Neural progenitor cell (in vitro differentiated cells): ENCODE measurements around the gene XPO4. TPM values are rescaled to one million over a fixed set of nuclear protein-coding genes. Genes with fewer than 3 reads are reported as not detected.
"Not testable (repeated sequence)": the region's sequence is repeated elsewhere in the genome, so short reads cannot be mapped to it uniquely, and the experiment has no call there.

Experiments used
- DNase-seq: peaks from one replicate; pipeline ENCODE4 v3.0.0-alpha.2; 2016; ENCODE audit warnings: low spot score
- H2AFZ ChIP-seq: fragments of 200-600 bp; sonication (generic); replicated peaks from 2 replicates; pipeline ENCODE4 v1.6.1; 2016; ENCODE audit warnings: antibody characterized with exemption
- H3F3A ChIP-seq: fragments of 200-600 bp; sonication (generic); 2 replicates; pipeline ENCODE4 v1.6.1; 2016; ENCODE audit warnings: antibody characterized with exemption, low read depth
- H3K27ac ChIP-seq: fragments of 200-600 bp; sonication (generic); 2 replicates; pipeline ENCODE4 v1.5.1; 2016; ENCODE audit warnings: mild to moderate bottlenecking
- H3K27me3 ChIP-seq: fragments of 200-600 bp; sonication (generic); 2 replicates; pipeline ENCODE4 v1.6.1; 2016; ENCODE audit warnings: mild to moderate bottlenecking, moderate library complexity
- H3K36me3 ChIP-seq: fragments of 200-600 bp; sonication (generic); 2 replicates; pipeline ENCODE4 v1.5.1; 2016
- H3K4me1 ChIP-seq: fragments of 200-600 bp; sonication (generic); 2 replicates; pipeline ENCODE4 v1.6.1; 2016; ENCODE audit warnings: mixed run types
- H3K4me2 ChIP-seq: fragments of 200-600 bp; sonication (generic); 2 replicates; pipeline ENCODE4 v1.6.1; 2016
- H3K4me3 ChIP-seq: fragments of 200-600 bp; sonication (generic); 2 replicates; pipeline ENCODE4 v1.5.1; 2016
- H3K79me2 ChIP-seq: fragments of 200-600 bp; sonication (generic); 2 replicates; pipeline ENCODE4 v1.6.1; 2016; ENCODE audit warnings: low read depth
- H3K9ac ChIP-seq: fragments of 200-600 bp; sonication (generic); 2 replicates; pipeline ENCODE4 v1.6.1; 2016
- H3K9me3 ChIP-seq: fragments of 200-600 bp; sonication (generic); 2 replicates; pipeline ENCODE4 v1.5.1; 2016; ENCODE audit warnings: low read depth
- H4K20me1 ChIP-seq: fragments of 200-600 bp; sonication (generic); 2 replicates; pipeline ENCODE4 v1.6.1; 2016; ENCODE audit warnings: low read depth
- H3K27ac Mint-ChIP-seq: 3 replicates; pipeline ENCODE4 v1.8.0; 2021; ENCODE audit warnings: mixed read lengths
- H3K27me3 Mint-ChIP-seq: 2 replicates; pipeline ENCODE4 v1.8.0; 2022; ENCODE audit warnings: low read depth, mild to moderate bottlenecking, inconsistent platforms, moderate library complexity, mixed read lengths; ENCODE audit not compliant: insufficient read depth
- H3K36me3 Mint-ChIP-seq: 3 replicates; pipeline ENCODE4 v1.8.0; 2021; ENCODE audit warnings: mixed read lengths
- H3K4me1 Mint-ChIP-seq: 3 replicates; pipeline ENCODE4 v1.8.0; 2021; ENCODE audit warnings: mixed read lengths
- H3K4me3 Mint-ChIP-seq: 3 replicates; pipeline ENCODE4 v1.8.0; 2021; ENCODE audit warnings: mild to moderate bottlenecking, moderate library complexity, mixed read lengths
- H3K9me3 Mint-ChIP-seq: 3 replicates; pipeline ENCODE4 v1.8.0; 2020; ENCODE audit warnings: mixed read lengths
- EZH2 ChIP-seq: fragments of 200-600 bp; sonication (generic); IDR thresholded peaks from 2 replicates; pipeline ENCODE4 v1.6.1; 2017; ENCODE audit warnings: antibody characterized with exemption, mild to moderate bottlenecking, moderate library complexity
- EZH2phosphoT487 ChIP-seq: fragments of 200-600 bp; sonication (generic); IDR thresholded peaks from 2 replicates; pipeline ENCODE4 v1.6.1; 2017; ENCODE audit warnings: antibody characterized with exemption
- total RNA-seq: library from RNA; depleted of rRNA; stranded (reverse); fragments of >200 nt; gene quantifications from 2 replicates; pipeline ENCODE4 v1.2.3, GENCODE V29; 2015; ENCODE audit warnings: low replicate concordance
- TF ChIP-seq, protein P1 (sequence below): fragments of 200-600 bp; sonication (generic); IDR thresholded peaks from 2 replicates; pipeline ENCODE4 v1.5.1; 2017; ENCODE audit warnings: antibody characterized with exemption, mild to moderate bottlenecking

Gene XPO4
- total RNA-seq, 1 donor from 2014 or later: 44.9 TPM

- no peak overlapping the region for H2AFZ ChIP-seq
- peaks cover 22% of the 10 kb centered on the region for H4K20me1 ChIP-seq
- no peak overlapping the region for H3K4me2 ChIP-seq
- H3K27ac Mint-ChIP-seq: no peak overlapping the region
- H3K36me3 Mint-ChIP-seq: peaks cover 2% of the 10 kb centered on the region
- no peak for DNase-seq
- H3K27ac ChIP-seq: no peak overlapping the region
- H3K9me3 Mint-ChIP-seq: no peaks in the 10 kb centered on the region
- peaks cover 100% of the 10 kb centered on the region for H3K79me2 ChIP-seq
- no peak overlapping the region for H3K4me3 ChIP-seq
- H3F3A ChIP-seq: peaks cover 19% of the 10 kb centered on the region
- H3K4me1 Mint-ChIP-seq: peaks cover 12% of the 10 kb centered on the region
- peaks cover 30% of the 10 kb centered on the region for H3K4me1 ChIP-seq
- H3K27me3 ChIP-seq: no peaks in the 10 kb centered on the region
- TF ChIP-seq, protein P1, sequence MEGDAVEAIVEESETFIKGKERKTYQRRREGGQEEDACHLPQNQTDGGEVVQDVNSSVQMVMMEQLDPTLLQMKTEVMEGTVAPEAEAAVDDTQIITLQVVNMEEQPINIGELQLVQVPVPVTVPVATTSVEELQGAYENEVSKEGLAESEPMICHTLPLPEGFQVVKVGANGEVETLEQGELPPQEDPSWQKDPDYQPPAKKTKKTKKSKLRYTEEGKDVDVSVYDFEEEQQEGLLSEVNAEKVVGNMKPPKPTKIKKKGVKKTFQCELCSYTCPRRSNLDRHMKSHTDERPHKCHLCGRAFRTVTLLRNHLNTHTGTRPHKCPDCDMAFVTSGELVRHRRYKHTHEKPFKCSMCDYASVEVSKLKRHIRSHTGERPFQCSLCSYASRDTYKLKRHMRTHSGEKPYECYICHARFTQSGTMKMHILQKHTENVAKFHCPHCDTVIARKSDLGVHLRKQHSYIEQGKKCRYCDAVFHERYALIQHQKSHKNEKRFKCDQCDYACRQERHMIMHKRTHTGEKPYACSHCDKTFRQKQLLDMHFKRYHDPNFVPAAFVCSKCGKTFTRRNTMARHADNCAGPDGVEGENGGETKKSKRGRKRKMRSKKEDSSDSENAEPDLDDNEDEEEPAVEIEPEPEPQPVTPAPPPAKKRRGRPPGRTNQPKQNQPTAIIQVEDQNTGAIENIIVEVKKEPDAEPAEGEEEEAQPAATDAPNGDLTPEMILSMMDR: no peak
- no peak for TF ChIP-seq EZH2
- TF ChIP-seq EZH2phosphoT487: no peak
- H3K4me3 Mint-ChIP-seq: no peak overlapping the region
- H3K27me3 Mint-ChIP-seq: no peaks in the 10 kb centered on the region
- no peak overlapping the region for H3K9ac ChIP-seq
- H3K9me3 ChIP-seq: no peaks in the 10 kb centered on the region
- no peaks in the 10 kb centered on the region for H3K36me3 ChIP-seq
These were observed 31.7 kb downstream of the XPO4 start for GRCh38 chr13:20870829-20871228.

GRCh38 chr13:20869540-20869939 lies 33.0 kb downstream of the XPO4 start:
- H2AFZ ChIP-seq: no peak overlapping the region
- H3K79me2 ChIP-seq: peaks cover 98% of the 10 kb centered on the region
- H3K4me1 Mint-ChIP-seq: peaks cover 12% of the 10 kb centered on the region
- DNase-seq: no peak
- H3K9me3 ChIP-seq: no peaks in the 10 kb centered on the region
- no peak overlapping the region for H3K27ac ChIP-seq
- H3K27me3 Mint-ChIP-seq: no peaks in the 10 kb centered on the region
- no peaks in the 10 kb centered on the region for H3K9me3 Mint-ChIP-seq
- H3K27ac Mint-ChIP-seq: no peak overlapping the region
- H3K4me2 ChIP-seq: no peak overlapping the region
- TF ChIP-seq EZH2: no peak
- TF ChIP-seq, protein P1: no peak
- TF ChIP-seq EZH2phosphoT487: no peak
- H3K27me3 ChIP-seq: no peaks in the 10 kb centered on the region
- H3K36me3 Mint-ChIP-seq: no peaks in the 10 kb centered on the region
- H3K4me3 Mint-ChIP-seq: no peak overlapping the region
- H3K4me3 ChIP-seq: no peak overlapping the region
- H4K20me1 ChIP-seq: peaks cover 18% of the 10 kb centered on the region
- no peak overlapping the region for H3K9ac ChIP-seq
- H3K36me3 ChIP-seq: no peaks in the 10 kb centered on the region
- peaks cover 19% of the 10 kb centered on the region for H3F3A ChIP-seq
- peaks cover 23% of the 10 kb centered on the region for H3K4me1 ChIP-seq

- Histone ChIP-seq H2AFZ (no peak overlapping the region), H3K4me1 (peaks cover 1% of the 10 kb centered on the region), H3K9ac (no peak overlapping the region), H3F3A (no peaks in the 10 kb centered on the region), H3K4me3 (no peak overlapping the region), H3K4me2 (no peak overlapping the region), H3K36me3 (no peaks in the 10 kb centered on the region), H3K9me3 (no peaks in the 10 kb centered on the region), H4K20me1 (peaks cover 3% of the 10 kb centered on the region), H3K79me2 (peaks cover 93% of the 10 kb centered on the region), H3K27ac (no peak overlapping the region), H3K27me3 (no peaks in the 10 kb centered on the region)
- no peak for DNase-seq
- no peaks in the 10 kb centered on the region for H3K9me3 Mint-ChIP-seq
- no peaks in the 10 kb centered on the region for H3K27me3 Mint-ChIP-seq
- TF ChIP-seq EZH2 (no peak), EZH2phosphoT487 (no peak)
- TF ChIP-seq, protein P1: no peak
- no peaks in the 10 kb centered on the region for H3K36me3 Mint-ChIP-seq
- no peak overlapping the region for H3K27ac Mint-ChIP-seq
- no peak overlapping the region for H3K4me3 Mint-ChIP-seq
- no peaks in the 10 kb centered on the region for H3K4me1 Mint-ChIP-seq
These were observed 35.1 kb downstream of the XPO4 start for GRCh38 chr13:20867408-20867807.

DNA sequence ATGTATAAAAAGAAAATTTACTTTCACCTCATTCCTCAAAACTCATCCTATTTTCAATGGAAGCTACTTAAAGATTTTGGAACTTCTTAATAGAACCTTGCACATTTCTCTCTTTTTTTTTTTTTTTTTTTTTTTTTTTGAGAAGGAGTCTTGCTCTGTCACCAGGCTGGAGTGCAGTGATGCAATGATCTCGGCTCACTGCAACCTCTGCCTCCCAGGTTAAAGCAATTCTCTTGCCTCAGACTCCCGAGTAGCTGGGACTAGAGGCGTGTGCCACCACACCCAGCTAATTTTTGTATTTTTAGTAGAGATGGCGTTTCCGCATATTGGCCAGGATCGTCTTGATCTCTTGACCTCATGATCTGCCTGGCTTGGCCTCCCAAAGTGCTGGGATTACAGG lies 40.9 kb downstream of the XPO4 start:
- not testable (repeated sequence) for H3K9me3 ChIP-seq, H3K4me3 ChIP-seq, H3K4me1 ChIP-seq, H3K27me3 Mint-ChIP-seq, H3K9ac ChIP-seq, H3K4me3 Mint-ChIP-seq, DNase-seq, H3K4me2 ChIP-seq, H4K20me1 ChIP-seq, H3K36me3 ChIP-seq, H2AFZ ChIP-seq, H3F3A ChIP-seq, H3K4me1 Mint-ChIP-seq, H3K27ac ChIP-seq, H3K27ac Mint-ChIP-seq, H3K27me3 ChIP-seq, H3K9me3 Mint-ChIP-seq
- H3K79me2 ChIP-seq: peaks cover 36% of the 10 kb centered on the region
- peaks cover 12% of the 10 kb centered on the region for H3K36me3 Mint-ChIP-seq
